Measurements from ENCODE around the gene ZNF468. TPM values are rescaled to one million over a fixed set of nuclear protein-coding genes. Genes with fewer than 3 reads are reported as not detected.

The ZNF468 gene
- total RNA-seq, 2 experiments from 2014 or later = 23.0 to 27.0 TPM

- Histone ChIP-seq H3K9me2 (ENCODE audit: insufficient read depth, low read length) (no peaks in the 10 kb centered on the region), H2AFZ (ENCODE audit: low read length) (peak overlapping the region; percentile 69; the same call in 1 of the 2 replicates), H3K4me2 (ENCODE audit: low read length) (peak overlapping the region; percentile 70), H3K36me3 (ENCODE audit: insufficient read depth, low read length) (peaks cover 23% of the 10 kb centered on the region), H4K20me1 (ENCODE audit: insufficient read depth, low read length) (no peaks in the 10 kb centered on the region), H3K27ac (ENCODE audit: low read depth, low read length, poor library complexity, severe bottlenecking) (no peak overlapping the region), H3K79me2 (ENCODE audit: insufficient read depth, low read depth, low read length) (peaks cover 20% of the 10 kb centered on the region; the same call in 1 of the 2 replicates), H3K4me3 (ENCODE audit: low read depth, low read length, poor library complexity, severe bottlenecking) (peak overlapping the region; percentile 79), H3K9me3 (ENCODE audit: low read length) (no peaks in the 10 kb centered on the region), H3K4me1 (ENCODE audit: insufficient read depth, low read length, poor library complexity, severe bottlenecking) (peaks cover 5% of the 10 kb centered on the region)
- CTCF ChIA-PET (ENCODE audit: unreplicated experiment) = no interaction called here
- intact Hi-C loops (cut with micrococcal nuclease; ENCODE audit: unreplicated experiment) = no loop called here
- TF ChIP-seq EZH2phosphoT487 (IDR thresholded peaks at IDR 0.05; ENCODE audit: borderline replicate concordance, low read depth, low read length) (no peak), CTCF (conservative IDR thresholded peaks at IDR 0.05; ENCODE audit: low read length) (no peak)
- peak; percentile 9 for DNase-seq (ENCODE audit: low spot score)
- TSS peak; percentile 70 for BruUV-seq (replicated peaks)
- POLR2A ChIA-PET = no interaction called here
These were observed 39.2 kb upstream of the ZNF468 start for GRCh38 chr19:52896431-52897137.

- peaks cover 11% of the 10 kb centered on the region; the same call in 1 of the 2 replicates for H3K79me2 ChIP-seq (ENCODE audit: insufficient read depth, low read depth, low read length)
- no peaks in the 10 kb centered on the region for H4K20me1 ChIP-seq (ENCODE audit: insufficient read depth, low read length)
- H3K4me1 ChIP-seq (ENCODE audit: insufficient read depth, low read length, poor library complexity, severe bottlenecking) = no peaks in the 10 kb centered on the region
- intact Hi-C loops (cut with micrococcal nuclease; ENCODE audit: unreplicated experiment) = no loop called here
- H3K9me2 ChIP-seq (ENCODE audit: insufficient read depth, low read length) = no peaks in the 10 kb centered on the region
- no peak for DNase-seq (ENCODE audit: low spot score)
- H3K4me3 ChIP-seq (ENCODE audit: low read depth, low read length, poor library complexity, severe bottlenecking) = no peak overlapping the region
- H3K4me2 ChIP-seq (ENCODE audit: low read length) = no peak overlapping the region
- TF ChIP-seq EZH2phosphoT487 (IDR thresholded peaks at IDR 0.05; ENCODE audit: borderline replicate concordance, low read depth, low read length) (no peak), CTCF (conservative IDR thresholded peaks at IDR 0.05; ENCODE audit: low read length) (no peak)
- BruUV-seq (replicated peaks) = no TSS peak
- H3K36me3 ChIP-seq (ENCODE audit: insufficient read depth, low read length) = peaks cover 55% of the 10 kb centered on the region
- POLR2A ChIA-PET = no interaction called here
- H3K9me3 ChIP-seq (ENCODE audit: low read length) = no peaks in the 10 kb centered on the region
- H2AFZ ChIP-seq (ENCODE audit: low read length) = no peak overlapping the region
- CTCF ChIA-PET (ENCODE audit: unreplicated experiment) = no interaction called here
- H3K27ac ChIP-seq (ENCODE audit: low read depth, low read length, poor library complexity, severe bottlenecking) = no peak overlapping the region
These were observed 33.9 kb upstream of the ZNF468 start for GRCh38 chr19:52891336-52891735.

GRCh38 chr19:52889931-52890330 is 32.5 kb upstream of the ZNF468 start:
- Histone ChIP-seq H3K4me1 (ENCODE audit: insufficient read depth, low read length, poor library complexity, severe bottlenecking) (no peaks in the 10 kb centered on the region), H3K9me3 (ENCODE audit: low read length) (no peaks in the 10 kb centered on the region), H3K79me2 (ENCODE audit: insufficient read depth, low read depth, low read length) (no peaks in the 10 kb centered on the region), H3K9me2 (ENCODE audit: insufficient read depth, low read length) (no peaks in the 10 kb centered on the region), H3K27ac (ENCODE audit: low read depth, low read length, poor library complexity, severe bottlenecking) (no peak overlapping the region), H3K4me3 (ENCODE audit: low read depth, low read length, poor library complexity, severe bottlenecking) (no peak overlapping the region), H4K20me1 (ENCODE audit: insufficient read depth, low read length) (no peaks in the 10 kb centered on the region), H3K36me3 (ENCODE audit: insufficient read depth, low read length) (peaks cover 59% of the 10 kb centered on the region), H2AFZ (ENCODE audit: low read length) (no peak overlapping the region), H3K4me2 (ENCODE audit: low read length) (no peak overlapping the region)
- intact Hi-C loops (cut with micrococcal nuclease; ENCODE audit: unreplicated experiment) = no loop called here
- DNase-seq (ENCODE audit: low spot score) = no peak
- CTCF ChIA-PET (ENCODE audit: unreplicated experiment) = no interaction called here
- BruUV-seq (replicated peaks) = no TSS peak
- POLR2A ChIA-PET = no interaction called here
- TF ChIP-seq EZH2phosphoT487 (IDR thresholded peaks at IDR 0.05; ENCODE audit: borderline replicate concordance, low read depth, low read length) = no peak
- TF ChIP-seq CTCF (conservative IDR thresholded peaks at IDR 0.05; ENCODE audit: low read length) = no peak
